KOPT-K1 (cell line): ENCODE data around the gene WBP2NL.

Experiments used
- H3K27ac ChIP-seq: fragments of 200-600 bp; sonication (generic); 2 replicates; pipeline ENCODE4 v1.5.1; 2016; ENCODE audit warnings: antibody characterized with exemption, mild to moderate bottlenecking, low read depth, low read length; ENCODE audit not compliant: poor library complexity, severe bottlenecking
- H3K36me3 ChIP-seq: fragments of 200-600 bp; sonication (generic); 2 replicates; pipeline ENCODE4 v1.5.1; 2017; ENCODE audit warnings: antibody characterized with exemption, mild to moderate bottlenecking, low read length, moderate library complexity; ENCODE audit not compliant: insufficient read depth
- H3K9me3 ChIP-seq: fragments of 200-600 bp; sonication (generic); 2 replicates; pipeline ENCODE4 v1.5.1; 2017; ENCODE audit warnings: antibody characterized with exemption, low read length, mild to moderate bottlenecking; ENCODE audit not compliant: insufficient read depth, poor library complexity, severe bottlenecking

Gene WBP2NL

GRCh38 chr22:41996826-41997225 is 1.8 kb upstream of the WBP2NL start:
- H3K27ac ChIP-seq = no peak overlapping the region
- no peaks in the 10 kb centered on the region for H3K36me3 ChIP-seq
- no peaks in the 10 kb centered on the region for H3K9me3 ChIP-seq

- Histone ChIP-seq H3K9me3 (peaks cover under 1% of the 10 kb centered on the region), H3K27ac (no peak overlapping the region), H3K36me3 (no peaks in the 10 kb centered on the region)
Measured at GRCh38 chr22:42000466-42000865, 1.9 kb downstream of the WBP2NL start.

DNA sequence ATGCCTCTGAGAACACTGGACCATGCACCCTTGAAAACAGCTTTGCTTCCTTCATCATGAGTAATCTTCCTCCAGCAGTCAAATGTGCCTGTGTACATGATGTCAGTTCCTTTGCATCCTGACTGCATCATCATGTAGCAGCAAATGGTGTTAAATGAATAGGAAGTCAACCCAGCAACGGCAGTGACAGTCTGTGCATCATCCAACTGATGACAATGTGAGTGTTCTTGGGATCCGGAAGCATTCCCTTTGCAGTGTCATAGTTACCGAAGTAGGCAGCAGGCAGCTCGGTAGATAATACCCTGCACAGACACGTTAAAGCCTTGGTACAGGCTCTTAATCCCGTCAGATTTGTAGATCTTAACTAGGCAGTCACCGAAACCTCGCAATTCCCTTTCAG is 2.5 kb downstream of the WBP2NL start:
- Histone ChIP-seq H3K27ac (no peak overlapping the region), H3K36me3 (no peaks in the 10 kb centered on the region), H3K9me3 (peaks cover 5% of the 10 kb centered on the region)

DNA sequence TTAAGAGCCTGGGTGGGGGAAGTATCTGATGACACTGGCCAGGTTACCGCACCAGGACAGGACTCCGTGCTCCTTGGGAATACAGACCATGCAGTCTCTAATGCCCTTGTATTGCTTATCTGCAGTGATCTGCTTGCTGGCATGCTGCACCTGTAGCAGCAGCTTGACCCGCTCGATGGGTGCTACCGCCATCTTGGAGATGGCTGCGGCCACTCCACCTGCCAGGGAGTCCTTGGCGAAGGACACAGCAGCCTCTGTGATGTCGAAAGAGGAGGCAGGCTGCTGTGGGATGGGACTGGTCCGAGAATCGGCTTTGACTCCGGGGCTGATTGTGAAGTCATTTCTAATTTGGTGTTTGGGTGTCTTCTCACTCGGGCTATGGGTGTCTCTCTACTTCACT is 3.1 kb downstream of the WBP2NL start:
- peaks cover 5% of the 10 kb centered on the region for H3K9me3 ChIP-seq
- H3K36me3 ChIP-seq = no peaks in the 10 kb centered on the region
- no peak overlapping the region for H3K27ac ChIP-seq

- H3K27ac ChIP-seq = no peak overlapping the region
- H3K9me3 ChIP-seq = peaks cover 34% of the 10 kb centered on the region
- no peaks in the 10 kb centered on the region for H3K36me3 ChIP-seq
Measured at GRCh38 chr22:42007922-42008321, 9.3 kb downstream of the WBP2NL start.

- Histone ChIP-seq H3K36me3 (no peaks in the 10 kb centered on the region), H3K27ac (no peak overlapping the region)
Measured at GRCh38 chr22:42010778-42011177, 12.2 kb downstream of the WBP2NL start.

GRCh38 chr22:42013385-42013784 is 14.8 kb downstream of the WBP2NL start:
- Histone ChIP-seq H3K27ac (no peak overlapping the region), H3K9me3 (peaks cover 30% of the 10 kb centered on the region), H3K36me3 (no peaks in the 10 kb centered on the region)

More at GRCh38 chr22:42010778-42011177, 12.2 kb downstream of the WBP2NL start:
- peaks cover 30% of the 10 kb centered on the region for H3K9me3 ChIP-seq

DNA sequence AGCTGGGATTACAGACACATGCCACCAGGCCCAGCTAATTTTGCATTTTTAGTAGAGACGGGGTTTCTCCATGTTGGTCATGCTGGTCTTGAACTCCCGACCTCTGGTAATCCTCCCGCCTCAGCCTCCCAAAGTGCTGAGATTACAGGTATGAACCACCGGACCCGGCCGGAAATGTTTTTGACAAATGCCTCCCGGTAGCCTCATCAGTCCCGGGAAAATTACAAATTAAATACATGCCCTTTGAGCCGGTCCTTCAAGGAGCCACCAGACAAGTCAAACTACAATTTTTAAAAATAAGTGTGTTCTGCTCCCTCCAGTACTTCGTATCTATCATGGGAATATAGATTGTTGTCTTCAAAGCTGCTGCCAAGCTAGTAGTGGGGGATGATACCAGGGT is 17.5 kb downstream of the WBP2NL start:
- Histone ChIP-seq H3K27ac (no peak overlapping the region), H3K9me3 (peaks cover 6% of the 10 kb centered on the region), H3K36me3 (no peaks in the 10 kb centered on the region)

- no peaks in the 10 kb centered on the region for H3K36me3 ChIP-seq
- H3K27ac ChIP-seq = no peak overlapping the region
- no peaks in the 10 kb centered on the region for H3K9me3 ChIP-seq
Measured at GRCh38 chr22:42018224-42018623, 19.6 kb downstream of the WBP2NL start.

DNA sequence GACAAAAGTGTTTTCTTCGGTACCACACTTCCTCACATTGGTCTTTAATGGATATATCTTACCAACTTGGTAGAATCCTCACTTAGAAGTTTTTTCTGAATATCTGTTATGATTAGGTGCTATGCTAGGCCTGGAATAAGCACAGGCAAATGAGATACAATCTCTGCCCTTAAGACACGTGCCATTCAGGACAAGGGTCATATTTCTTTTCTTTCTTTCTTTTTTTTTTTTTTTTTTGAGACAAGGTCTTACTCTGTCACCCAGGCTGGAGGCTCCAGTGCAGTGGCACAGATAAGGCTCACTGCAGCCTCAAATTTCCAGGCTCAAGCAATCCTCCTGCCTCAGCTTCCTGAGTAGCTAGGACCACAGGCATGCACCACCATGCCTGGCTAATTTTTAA is 23.0 kb downstream of the WBP2NL start:
- no peaks in the 10 kb centered on the region for H3K36me3 ChIP-seq
- H3K9me3 ChIP-seq = no peaks in the 10 kb centered on the region
- no peak overlapping the region for H3K27ac ChIP-seq

DNA sequence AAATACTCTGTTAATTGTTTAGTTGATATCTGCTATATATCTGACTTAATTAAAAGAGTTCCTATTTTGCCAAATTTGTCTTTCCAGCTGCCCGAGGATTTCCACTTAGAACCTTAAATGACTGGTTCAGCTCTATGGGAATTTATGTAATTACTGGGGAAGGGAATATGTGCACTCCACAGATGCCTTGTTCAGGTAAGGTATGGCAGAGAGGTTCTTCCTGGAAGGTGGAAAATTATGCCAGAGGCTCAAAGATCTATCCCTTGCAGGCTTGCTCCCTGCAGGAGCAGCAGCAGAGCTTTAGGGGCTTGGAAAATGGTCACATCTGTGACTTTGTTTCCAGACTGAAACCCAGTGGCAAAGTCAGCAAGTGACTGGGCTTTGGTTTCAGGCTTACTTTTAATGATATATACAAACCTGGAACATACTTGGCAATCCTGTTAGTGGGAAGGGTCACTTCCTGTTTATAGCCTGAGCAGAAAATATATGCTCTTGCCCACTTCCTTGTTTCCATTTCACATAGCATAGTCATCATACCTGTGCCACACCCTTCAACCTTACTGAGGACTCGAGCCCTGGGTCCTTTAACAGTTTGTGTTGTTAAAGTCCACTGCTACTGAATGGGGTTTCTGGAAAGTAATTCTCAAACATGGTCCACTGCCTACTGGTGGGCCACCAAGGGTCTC is 23.7 kb downstream of the WBP2NL start:
- Histone ChIP-seq H3K36me3 (no peaks in the 10 kb centered on the region), H3K27ac (no peak overlapping the region), H3K9me3 (no peaks in the 10 kb centered on the region)

DNA sequence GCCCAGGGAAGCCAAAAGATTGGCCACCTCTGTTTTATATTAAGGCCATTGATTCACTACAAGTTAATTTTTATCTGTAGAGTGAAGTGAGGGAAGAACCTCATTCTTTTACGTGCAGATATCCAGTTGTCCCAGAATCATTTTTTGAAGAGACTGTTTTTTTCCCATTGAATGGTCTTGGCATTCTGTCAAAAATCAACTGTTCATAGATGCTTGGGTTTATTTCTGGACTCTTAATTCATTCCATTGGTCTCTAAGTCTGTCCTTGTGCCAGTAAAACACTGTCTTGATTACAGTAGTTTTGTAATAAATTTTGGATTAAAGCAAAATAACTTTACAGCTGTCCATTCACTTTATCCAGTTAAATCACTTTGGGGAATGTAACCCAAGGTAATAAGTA is 26.8 kb downstream of the WBP2NL start:
- no peaks in the 10 kb centered on the region for H3K36me3 ChIP-seq
- H3K9me3 ChIP-seq = no peaks in the 10 kb centered on the region

GRCh38 chr22:42026705-42027104 is 28.1 kb downstream of the WBP2NL start:
- Histone ChIP-seq H3K9me3 (no peaks in the 10 kb centered on the region), H3K27ac (no peak overlapping the region), H3K36me3 (no peaks in the 10 kb centered on the region)

More for the DNA sequence above, 26.8 kb downstream of the WBP2NL start:
- H3K27ac ChIP-seq = no peak overlapping the region

DNA sequence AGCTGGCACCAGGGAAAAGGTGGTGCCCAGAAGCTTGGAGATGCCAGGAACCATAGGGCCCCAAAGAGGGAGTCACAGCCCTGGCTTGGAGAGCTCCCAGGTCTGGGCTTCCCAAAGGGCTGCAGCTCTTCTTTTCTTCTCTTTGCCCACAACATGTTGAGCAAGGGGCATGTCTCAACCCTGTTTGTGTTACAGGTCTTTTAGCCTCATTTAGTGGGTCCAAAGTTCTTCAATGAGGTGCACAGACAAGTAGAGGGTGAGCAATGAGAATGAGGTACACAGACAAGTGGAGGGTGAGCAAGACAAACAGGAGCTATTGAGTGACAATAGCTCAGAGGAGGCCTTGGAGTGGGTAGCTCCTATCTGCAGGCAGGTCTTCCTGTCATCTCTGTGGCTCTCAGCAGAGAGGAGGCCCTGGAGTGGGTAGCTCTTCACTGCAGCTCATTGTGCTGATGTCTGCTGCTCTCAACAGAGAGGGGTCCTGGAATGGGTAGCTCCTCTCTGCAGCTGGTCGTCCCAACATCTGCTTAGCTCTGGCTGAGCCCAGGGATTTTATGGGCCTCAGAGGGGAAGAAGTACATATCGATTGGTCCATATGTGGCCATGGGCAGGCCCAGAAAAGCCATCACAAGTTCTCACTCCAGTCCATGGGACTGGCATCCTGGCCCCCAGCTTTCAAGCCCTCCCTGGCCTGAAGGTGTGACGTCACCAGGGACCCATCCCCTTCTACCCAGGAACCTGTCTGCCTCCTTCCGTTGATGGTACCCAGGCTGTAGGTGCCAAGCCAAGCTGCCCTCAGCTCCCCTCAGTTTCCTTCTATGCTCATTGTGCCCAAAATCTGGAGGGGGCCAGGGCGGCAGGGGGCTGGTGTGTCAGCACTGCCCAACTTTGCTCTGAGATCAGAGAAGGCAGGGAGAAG is 34.9 kb downstream of the WBP2NL start:
- peaks cover 34% of the 10 kb centered on the region for H3K9me3 ChIP-seq
- no peak overlapping the region for H3K27ac ChIP-seq
- no peaks in the 10 kb centered on the region for H3K36me3 ChIP-seq

DNA sequence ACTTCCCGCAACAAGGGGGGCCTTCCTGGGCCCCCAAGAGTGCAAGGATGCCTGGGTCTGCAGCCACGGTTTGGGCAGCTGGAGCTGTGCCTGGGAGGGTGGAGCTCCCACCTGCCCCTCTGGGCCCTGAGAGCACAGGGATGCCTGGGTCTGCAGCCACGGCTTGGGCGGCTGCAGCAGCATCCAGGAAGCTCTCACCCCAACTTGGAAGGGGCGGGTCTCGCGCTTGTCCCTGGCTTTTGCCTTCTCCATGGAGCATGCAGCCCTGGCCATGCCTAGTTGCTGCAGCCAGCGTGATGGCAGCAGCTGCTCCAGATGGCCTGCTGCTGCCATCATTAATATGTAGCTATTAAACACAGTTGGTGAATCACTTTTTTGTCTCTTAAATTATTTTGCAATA is 36.7 kb downstream of the WBP2NL start:
- no peaks in the 10 kb centered on the region for H3K36me3 ChIP-seq
- no peak overlapping the region for H3K27ac ChIP-seq
- H3K9me3 ChIP-seq = peaks cover 34% of the 10 kb centered on the region
